HepG2 (cell line): Measurements from ENCODE around the gene TSSK1B. TPM values are rescaled to one million over a fixed set of nuclear protein-coding genes. Genes with fewer than 3 reads are reported as not detected.

ENCODE experiments used
- ATAC-seq: fragments of 200-7000 bp; cut with Tn5 transposase; 3 replicates; pipeline ENCODE4 v1.9.1; 2020; ENCODE audit warnings: mild to moderate bottlenecking, moderate library complexity
- BruUV-seq: library from RNA; stranded (reverse); fragments of 400-500 nt; replicated peaks from 2 replicates; lab custom pipeline; 2021; lab: Mats Ljungman, UMichigan
- CTCF ChIA-PET: fragments of 300-600 bp; formaldehyde crosslinking; extraction: SDS; loops from one replicate; lab custom pipeline; 2021; ENCODE audit warnings: low total read pairs, inconsistent platforms, low intra/inter-chr PET ratio; lab: Yijun Ruan, JAX
- POLR2A ChIA-PET: fragments of 350-600 bp; sonication (Branson Sonifier 250); formaldehyde crosslinking; loops from one replicate; lab custom pipeline; 2020; ENCODE audit warnings: antibody characterized with exemption, inconsistent platforms; lab: Yijun Ruan, JAX
- DNase-seq: peaks from one replicate; pipeline ENCODE4 v3.0.0-alpha.2; 2015; ENCODE audit warnings: low spot score
- FAIRE-seq: peaks from 3 replicates; lab custom pipeline; 2011; peaks lifted over from hg19 to GRCh38; lab: Jason Lieb, UNC
- H2AFZ ChIP-seq: one replicate; pipeline ENCODE4 v1.6.1; 2011; ENCODE audit warnings: low read length, inconsistent platforms
- H3K27ac ChIP-seq: fragments of 300-600 bp; 3 replicates; pipeline ENCODE4 v1.8.0; 2011; ENCODE audit warnings: mixed run types, mild to moderate bottlenecking, mixed read lengths, low read length, inconsistent platforms; ENCODE audit not compliant: insufficient read depth; ENCODE audit errors: extremely low read length
- H3K27me3 ChIP-seq, 2 experiments: fragments of 200-600 bp in 1 of 2; 2 replicates in 1 of 2; 3 replicates in 1 of 2; pipeline versions ENCODE4 v1.6.0 to v1.8.0; 2011; ENCODE audit warnings: low read length in 2 of 2, mild to moderate bottlenecking in 2 of 2, moderate library complexity in 2 of 2, inconsistent platforms in 1 of 2; ENCODE audit not compliant: insufficient read depth in 2 of 2, control insufficient read depth in 1 of 2
- H3K36me3 ChIP-seq, 2 experiments: fragments of 200-600 bp in 1 of 2; replicated peaks in 1 of 2; 2 replicates in 1 of 2; 3 replicates in 1 of 2; pipeline versions ENCODE4 v1.5.1 to v1.8.0; 2011; ENCODE audit warnings: low read length in 2 of 2, inconsistent platforms in 1 of 2; ENCODE audit not compliant: insufficient read depth in 2 of 2, control insufficient read depth in 1 of 2
- H3K4me1 ChIP-seq: 2 replicates; pipeline ENCODE4 v1.5.1; 2012; ENCODE audit warnings: low read length, inconsistent platforms; ENCODE audit not compliant: insufficient read depth
- H3K4me2 ChIP-seq: 2 replicates; pipeline ENCODE4 v1.6.0; 2011; ENCODE audit warnings: low read depth, low read length, inconsistent platforms
- H3K4me3 ChIP-seq, 3 experiments: fragments of 200-600 bp in 1 of 3; sonication (generic), shearing (Covaris generic) in 1 of 3; replicated peaks in 1 of 3; 2 replicates each; pipeline ENCODE4 v1.5.1; 2011 to 2016; ENCODE audit warnings: low read length in 3 of 3, inconsistent platforms in 2 of 3, low read depth in 2 of 3, mild to moderate bottlenecking in 2 of 3, control low read depth in 1 of 3, mixed read lengths in 1 of 3; ENCODE audit not compliant: insufficient read depth in 1 of 3
- H3K79me2 ChIP-seq: one replicate; pipeline ENCODE4 v1.6.1; 2011; ENCODE audit warnings: low read length, inconsistent platforms; ENCODE audit not compliant: insufficient read depth
- H3K9ac ChIP-seq: 2 replicates; pipeline ENCODE4 v1.6.0; 2011; ENCODE audit warnings: mild to moderate bottlenecking, low read depth, low read length, inconsistent platforms; ENCODE audit not compliant: insufficient read depth
- H3K9me3 ChIP-seq: 2 replicates; pipeline ENCODE4 v1.5.1; 2012; ENCODE audit warnings: mild to moderate bottlenecking, low read length
- H4K20me1 ChIP-seq: 2 replicates; pipeline ENCODE4 v1.6.0; 2011; ENCODE audit warnings: inconsistent platforms, mild to moderate bottlenecking, low read length, moderate library complexity; ENCODE audit not compliant: insufficient read depth
- BRCA1 ChIP-seq: sonication (generic); formaldehyde crosslinking; IDR thresholded peaks from 2 replicates; pipeline ENCODE4 v1.4.0; 2020; ENCODE audit warnings: missing genetic modification reagents
- KDM1A ChIP-seq: IDR thresholded peaks from 2 replicates; pipeline ENCODE4 v1.6.1; 2016; ENCODE audit warnings: missing compliant biosample characterization
- RXRB ChIP-seq: IDR thresholded peaks from 2 replicates; pipeline ENCODE4 v1.6.1; 2016; ENCODE audit warnings: borderline replicate concordance, missing genetic modification reagents, missing compliant biosample characterization
- SMYD3 ChIP-seq: sonication (generic); formaldehyde crosslinking; IDR thresholded peaks from 2 replicates; pipeline ENCODE4 v1.8.1; 2023; ENCODE audit warnings: mild to moderate bottlenecking, missing genetic modification reagents
- ZNF12 ChIP-seq: sonication (generic); formaldehyde crosslinking; IDR thresholded peaks from 2 replicates; pipeline ENCODE4 v1.5.0; 2020; ENCODE audit warnings: missing genetic modification reagents
- ZNF383 ChIP-seq: sonication (generic); formaldehyde crosslinking; IDR thresholded peaks from 2 replicates; pipeline ENCODE4 v1.4.0; 2020; ENCODE audit warnings: missing genetic modification reagents, mild to moderate bottlenecking, borderline replicate concordance
- WGBS: methylation state at CpG from one replicate; pipeline ENCODE4 v1.1.6; 2017; ENCODE audit warnings: low lambda C conversion rate; 5-methylcytosine and 5-hydroxymethylcytosine counted together
- in situ Hi-C: cut with HindIII; loops from 2 replicates; pipeline ENCODE4 v1.10.0; 2017; ENCODE audit warnings: low pct_unique_long_range_greater_than_20kb; ENCODE audit not compliant: extremely low pct_ligation_motif_present
- intact Hi-C: fragments of 100-400 bp; cut with micrococcal nuclease; formaldehyde crosslinking; loops from one replicate; pipeline ENCODE4 v1.10.0; 2022; ENCODE audit not compliant: unreplicated experiment
- polyA plus RNA-seq, 8 experiments: library from polyadenylated mRNA; depleted of rRNA in 3 of 8; stranded (reverse) in 7 of 8; unstranded in 1 of 8; fragments of >200 nt; fragmentation: Illumina TruSeq in 4 of 8; extraction: Trizol in 4 of 8; gene quantifications; 2 replicates each; pipeline versions ENCODE4 v1.2.1 to v1.2.3, GENCODE V29; 2011 to 2016; ENCODE audit warnings: low read depth in 4 of 8, missing spikeins in 1 of 8, mixed read lengths in 1 of 8; ENCODE audit not compliant: insufficient read depth in 1 of 8
- total RNA-seq, 5 experiments: library from RNA; depleted of rRNA; stranded (reverse); fragments of >200 nt; fragmentation: Illumina TruSeq; extraction: Trizol; gene quantifications; 2 replicates each; pipeline ENCODE4 v1.2.3, GENCODE V29; 2016; ENCODE audit warnings: low read depth in 1 of 5
- TF ChIP-seq, protein P1 (sequence below): sonication (generic); formaldehyde crosslinking; IDR thresholded peaks from 2 replicates; pipeline ENCODE4 v1.8.1; 2023; ENCODE audit warnings: missing genetic modification reagents, inconsistent platforms, borderline replicate concordance
- TF ChIP-seq, protein P2 (sequence below): sonication (generic); formaldehyde crosslinking; IDR thresholded peaks from 2 replicates; pipeline ENCODE4 v1.5.1; 2020; ENCODE audit warnings: missing genetic modification reagents, mild to moderate bottlenecking, borderline replicate concordance
- TF ChIP-seq, protein P3 (sequence below): sonication (generic); formaldehyde crosslinking; IDR thresholded peaks from 2 replicates; pipeline ENCODE4 v1.9.0; 2022; ENCODE audit warnings: missing genetic modification reagents, mild to moderate bottlenecking, borderline replicate concordance
- TF ChIP-seq, protein P4 (sequence below): sonication (generic); formaldehyde crosslinking; IDR thresholded peaks from 2 replicates; pipeline ENCODE4 v1.5.1; 2020; ENCODE audit warnings: mild to moderate bottlenecking, missing genetic modification reagents

The TSSK1B gene
- total and polyA plus RNA-seq, 2 of the 13 experiments (the other 11 are each of a cell fraction or from before 2014, with no cell fraction given): not detected

DNA sequence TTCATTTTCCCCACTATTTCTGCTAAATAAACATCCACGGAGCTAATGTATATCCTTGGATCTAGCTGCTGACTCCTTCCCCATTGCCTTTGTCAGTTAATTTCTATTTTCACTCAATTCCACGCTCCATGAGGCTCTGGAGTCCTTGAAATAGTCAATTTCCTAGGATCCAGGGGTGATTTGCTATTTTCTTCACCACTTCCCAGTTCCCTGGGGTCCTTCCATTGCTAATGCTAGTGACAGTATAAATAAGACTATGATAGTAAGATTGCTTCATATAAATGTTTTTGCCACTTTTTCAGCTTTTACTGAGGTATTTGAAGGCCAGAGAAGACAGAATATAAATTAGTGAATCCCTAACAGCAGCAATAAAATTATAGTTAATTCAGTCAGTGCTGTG is 13.1 kb downstream of the TSSK1B start (continued):
- TF ChIP-seq, protein P1, sequence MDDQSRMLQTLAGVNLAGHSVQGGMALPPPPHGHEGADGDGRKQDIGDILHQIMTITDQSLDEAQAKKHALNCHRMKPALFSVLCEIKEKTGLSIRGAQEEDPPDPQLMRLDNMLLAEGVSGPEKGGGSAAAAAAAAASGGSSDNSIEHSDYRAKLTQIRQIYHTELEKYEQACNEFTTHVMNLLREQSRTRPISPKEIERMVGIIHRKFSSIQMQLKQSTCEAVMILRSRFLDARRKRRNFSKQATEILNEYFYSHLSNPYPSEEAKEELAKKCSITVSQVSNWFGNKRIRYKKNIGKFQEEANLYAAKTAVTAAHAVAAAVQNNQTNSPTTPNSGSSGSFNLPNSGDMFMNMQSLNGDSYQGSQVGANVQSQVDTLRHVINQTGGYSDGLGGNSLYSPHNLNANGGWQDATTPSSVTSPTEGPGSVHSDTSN: no peak
- TF ChIP-seq, protein P2, sequence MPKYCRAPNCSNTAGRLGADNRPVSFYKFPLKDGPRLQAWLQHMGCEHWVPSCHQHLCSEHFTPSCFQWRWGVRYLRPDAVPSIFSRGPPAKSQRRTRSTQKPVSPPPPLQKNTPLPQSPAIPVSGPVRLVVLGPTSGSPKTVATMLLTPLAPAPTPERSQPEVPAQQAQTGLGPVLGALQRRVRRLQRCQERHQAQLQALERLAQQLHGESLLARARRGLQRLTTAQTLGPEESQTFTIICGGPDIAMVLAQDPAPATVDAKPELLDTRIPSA (CRISPR knock-in tag): no peak
- TF ChIP-seq, protein P3, sequence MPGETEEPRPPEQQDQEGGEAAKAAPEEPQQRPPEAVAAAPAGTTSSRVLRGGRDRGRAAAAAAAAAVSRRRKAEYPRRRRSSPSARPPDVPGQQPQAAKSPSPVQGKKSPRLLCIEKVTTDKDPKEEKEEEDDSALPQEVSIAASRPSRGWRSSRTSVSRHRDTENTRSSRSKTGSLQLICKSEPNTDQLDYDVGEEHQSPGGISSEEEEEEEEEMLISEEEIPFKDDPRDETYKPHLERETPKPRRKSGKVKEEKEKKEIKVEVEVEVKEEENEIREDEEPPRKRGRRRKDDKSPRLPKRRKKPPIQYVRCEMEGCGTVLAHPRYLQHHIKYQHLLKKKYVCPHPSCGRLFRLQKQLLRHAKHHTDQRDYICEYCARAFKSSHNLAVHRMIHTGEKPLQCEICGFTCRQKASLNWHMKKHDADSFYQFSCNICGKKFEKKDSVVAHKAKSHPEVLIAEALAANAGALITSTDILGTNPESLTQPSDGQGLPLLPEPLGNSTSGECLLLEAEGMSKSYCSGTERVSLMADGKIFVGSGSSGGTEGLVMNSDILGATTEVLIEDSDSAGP (CRISPR knock-in tag): no peak
- TF ChIP-seq ZNF12 (CRISPR knock-in tag) (no peak), ZNF383 (CRISPR knock-in tag) (no peak)

DNA sequence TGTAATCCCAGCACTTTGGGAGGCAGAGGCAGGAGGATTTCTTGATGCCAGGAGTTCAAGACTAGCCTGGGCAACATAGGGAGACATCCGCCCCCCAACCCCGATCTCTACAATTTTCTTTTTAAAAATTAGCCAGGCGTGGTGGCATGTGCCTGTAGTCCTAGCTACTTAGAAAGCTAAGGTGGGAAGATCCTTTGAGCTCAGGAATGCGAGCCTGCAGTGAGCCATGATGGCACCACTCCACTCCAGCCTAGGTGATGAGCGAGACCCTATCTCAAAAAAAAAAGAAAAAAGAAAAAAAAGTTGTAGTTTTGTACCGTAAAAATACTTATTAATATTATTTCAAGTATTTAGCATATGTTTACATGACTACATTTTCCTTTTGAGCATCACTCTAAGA is 29.3 kb downstream of the TSSK1B start:
- no peak for TF ChIP-seq BRCA1 (CRISPR knock-in tag)
- TF ChIP-seq, protein P4, sequence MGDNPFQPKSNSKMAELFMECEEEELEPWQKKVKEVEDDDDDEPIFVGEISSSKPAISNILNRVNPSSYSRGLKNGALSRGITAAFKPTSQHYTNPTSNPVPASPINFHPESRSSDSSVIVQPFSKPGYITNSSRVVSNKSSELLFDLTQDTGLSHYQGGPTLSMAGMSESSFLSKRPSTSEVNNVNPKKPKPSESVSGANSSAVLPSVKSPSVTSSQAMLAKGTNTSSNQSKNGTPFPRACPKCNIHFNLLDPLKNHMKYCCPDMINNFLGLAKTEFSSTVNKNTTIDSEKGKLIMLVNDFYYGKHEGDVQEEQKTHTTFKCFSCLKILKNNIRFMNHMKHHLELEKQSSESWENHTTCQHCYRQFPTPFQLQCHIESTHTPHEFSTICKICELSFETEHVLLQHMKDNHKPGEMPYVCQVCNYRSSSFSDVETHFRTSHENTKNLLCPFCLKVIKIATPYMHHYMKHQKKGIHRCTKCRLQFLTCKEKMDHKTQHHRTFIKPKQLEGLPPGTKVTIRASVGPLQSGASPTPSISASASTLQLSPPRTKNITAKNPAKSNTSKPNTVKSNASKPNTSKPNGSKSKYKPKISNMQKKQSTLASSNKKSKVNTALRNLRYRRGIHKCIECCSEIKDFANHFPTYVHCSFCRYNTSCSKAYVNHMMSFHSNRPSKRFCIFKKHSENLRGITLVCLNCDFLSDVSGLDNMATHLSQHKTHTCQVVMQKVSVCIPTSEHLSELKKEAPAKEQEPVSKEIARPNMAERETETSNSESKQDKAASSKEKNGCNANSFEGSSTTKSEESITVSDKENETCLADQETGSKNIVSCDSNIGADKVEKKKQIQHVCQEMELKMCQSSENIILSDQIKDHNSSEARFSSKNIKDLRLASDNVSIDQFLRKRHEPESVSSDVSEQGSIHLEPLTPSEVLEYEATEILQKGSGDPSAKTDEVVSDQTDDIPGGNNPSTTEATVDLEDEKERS (CRISPR knock-in tag): no peak
- no peak for TF ChIP-seq SMYD3
- no peak for TF ChIP-seq KDM1A (CRISPR knock-in tag)
- TF ChIP-seq RXRB: no peak
- no peak for FAIRE-seq
- WGBS: 2% methylated on average over 6 of the region's 6 CpGs
- H3K9me3 ChIP-seq: no peaks in the 10 kb centered on the region
- no peak for ATAC-seq
- intact Hi-C loops: no loop called here
- H3K4me1 ChIP-seq: no peaks in the 10 kb centered on the region
- no peak overlapping the region for H3K9ac ChIP-seq
- no peak overlapping the region for H3K4me2 ChIP-seq
- POLR2A ChIA-PET: no interaction called here
- no peak overlapping the region for H2AFZ ChIP-seq
- H3K27me3 ChIP-seq: no peaks in the 10 kb centered on the region; a peak in 3 of 5 replicates
- no TSS peak for BruUV-seq
- CTCF ChIA-PET: no interaction called here
- in situ Hi-C loops: no loop called here
- no peak overlapping the region for H3K27ac ChIP-seq
- H4K20me1 ChIP-seq: no peaks in the 10 kb centered on the region
- H3K4me3 ChIP-seq: no peak overlapping the region
- no peak for DNase-seq
- no peaks in the 10 kb centered on the region for H3K79me2 ChIP-seq
- no peaks in the 10 kb centered on the region for H3K36me3 ChIP-seq
